ENCODE measurements around the gene AP3S2.

GRCh38 chr15:89781891-89782618 is 111.7 kb downstream of the AP3S2 start:
- TF ChIP-seq EZH2 (optimal IDR thresholded peaks at IDR 0.05; ENCODE audit: low read depth, low read length), result no peak
- TF ChIP-seq CTCF (IDR thresholded peaks at IDR 0.05; ENCODE audit: low read length), result no peak
